Kidney (tissue), 14 donors: ENCODE data around the gene HOXB3. TPM values are rescaled to one million over a fixed set of nuclear protein-coding genes. Genes with fewer than 3 reads are reported as not detected.

ENCODE experiments used
- DNase-seq, 5 donors: peaks; one replicate each; pipeline ENCODE4 v3.0.0-alpha.2; 2013 to 2020
- FAIRE-seq: peaks from 2 replicates; lab custom pipeline; 2012; peaks lifted over from hg19 to GRCh38; lab: Jason Lieb, UNC
- H3K27ac ChIP-seq, 2 donors: one replicate each; pipeline ENCODE4 v1.7.0; 2013; ENCODE audit warnings: low read depth in 2 of 2, low read length in 2 of 2, inconsistent platforms in 1 of 2
- H3K27me3 ChIP-seq: one replicate; pipeline ENCODE4 v1.7.1; 2013; ENCODE audit warnings: low read length, inconsistent platforms; ENCODE audit not compliant: control insufficient read depth, insufficient read depth
- H3K36me3 ChIP-seq, 3 donors: one replicate each; pipeline versions ENCODE4 v1.7.0 to v1.7.1; 2013; ENCODE audit warnings: low read length in 3 of 3, control low read depth in 1 of 3, inconsistent platforms in 1 of 3; ENCODE audit not compliant: insufficient read depth in 3 of 3, control insufficient read depth in 2 of 3
- H3K4me1 ChIP-seq, 3 donors: one replicate each; pipeline versions ENCODE4 v1.7.0 to v1.7.1; 2013; ENCODE audit warnings: low read length in 3 of 3, inconsistent platforms in 1 of 3, low read depth in 1 of 3; ENCODE audit not compliant: control insufficient read depth in 2 of 3, insufficient read depth in 2 of 3
- H3K4me3 ChIP-seq, 3 donors: one replicate each; pipeline versions ENCODE4 v1.7.0 to v1.8.1; 2013; ENCODE audit warnings: low read length in 3 of 3, control low read depth in 1 of 3, inconsistent platforms in 1 of 3
- H3K9ac ChIP-seq, 3 donors: one replicate each; pipeline versions ENCODE4 v1.7.0 to v1.7.1; 2013; ENCODE audit warnings: low read length in 3 of 3, control low read depth in 1 of 3, inconsistent platforms in 1 of 3
- H3K9me3 ChIP-seq, 3 donors: one replicate each; pipeline versions ENCODE4 v1.7.0 to v1.7.1; 2013; ENCODE audit warnings: low read length in 3 of 3, control low read depth in 1 of 3, inconsistent platforms in 1 of 3; ENCODE audit not compliant: control insufficient read depth in 2 of 3, insufficient read depth in 1 of 3
- intact Hi-C: fragments of 100-400 bp; cut with DNase I; formaldehyde crosslinking; loops from one replicate; pipeline ENCODE4 v1.11.1; 2022
- polyA plus RNA-seq: library from polyadenylated mRNA; stranded (reverse); fragments of 350-450 nt; fragmentation: Illumina TruSeq; extraction: RNeasy Lipid Tissue Mini Kit (QIAGEN cat#74804); gene quantifications from one replicate; pipeline ENCODE4 v1.2.3, GENCODE V29; 2014; ENCODE audit warnings: low read depth, low replicate concordance; ENCODE audit not compliant: insufficient read depth
- total RNA-seq: library from RNA; stranded (reverse); fragmentation: NEBNext Ultra II Directional; extraction: Animal tissue kit (Norgen Biotek cat#: 25700); gene quantifications from one replicate; pipeline ENCODE4 v1.2.1, GENCODE V29; 2021
- TF ChIP-seq, protein P1 (sequence below): IDR thresholded peaks from 3 replicates; pipeline ENCODE4 v1.5.1; 2012; ENCODE audit warnings: mild to moderate bottlenecking, moderate library complexity, borderline replicate concordance; ENCODE audit not compliant: insufficient read depth; ENCODE audit errors: extremely low read depth
- donor health status: control.
- donor health status: control.
- donor health status: control.
- donor health status: control.
- donor health status: control.
- donor health status: DM: yes; HTN: yes; CAD: no.
- donor health status: Normal renal cell carcinoma (clear cell type).

HOXB3 gene
- total and polyA plus RNA-seq, 2 donors from 2014 or later, result 12.1 to 99.0 TPM

- peak in 2 of 5 donors; percentile 58 to 82 for DNase-seq
- Histone ChIP-seq H3K4me1 (peaks cover 3 to 14% (median 9%) of the 10 kb centered on the region in 3 donors), H3K9ac (peak overlapping the region; percentile 80 to 98 (median 90)), H3K27me3 (peaks cover 7% of the 10 kb centered on the region), H3K36me3 (no peaks in the 10 kb centered on the region), H3K4me3 (peak overlapping the region; percentile 82 to 91 (median 85)), H3K9me3 (peaks cover 0 to 3% (median 0%) of the 10 kb centered on the region in 3 donors), H3K27ac (peak overlapping the region; percentile 97)
- TF ChIP-seq, protein P1, sequence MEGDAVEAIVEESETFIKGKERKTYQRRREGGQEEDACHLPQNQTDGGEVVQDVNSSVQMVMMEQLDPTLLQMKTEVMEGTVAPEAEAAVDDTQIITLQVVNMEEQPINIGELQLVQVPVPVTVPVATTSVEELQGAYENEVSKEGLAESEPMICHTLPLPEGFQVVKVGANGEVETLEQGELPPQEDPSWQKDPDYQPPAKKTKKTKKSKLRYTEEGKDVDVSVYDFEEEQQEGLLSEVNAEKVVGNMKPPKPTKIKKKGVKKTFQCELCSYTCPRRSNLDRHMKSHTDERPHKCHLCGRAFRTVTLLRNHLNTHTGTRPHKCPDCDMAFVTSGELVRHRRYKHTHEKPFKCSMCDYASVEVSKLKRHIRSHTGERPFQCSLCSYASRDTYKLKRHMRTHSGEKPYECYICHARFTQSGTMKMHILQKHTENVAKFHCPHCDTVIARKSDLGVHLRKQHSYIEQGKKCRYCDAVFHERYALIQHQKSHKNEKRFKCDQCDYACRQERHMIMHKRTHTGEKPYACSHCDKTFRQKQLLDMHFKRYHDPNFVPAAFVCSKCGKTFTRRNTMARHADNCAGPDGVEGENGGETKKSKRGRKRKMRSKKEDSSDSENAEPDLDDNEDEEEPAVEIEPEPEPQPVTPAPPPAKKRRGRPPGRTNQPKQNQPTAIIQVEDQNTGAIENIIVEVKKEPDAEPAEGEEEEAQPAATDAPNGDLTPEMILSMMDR, result no peak
- FAIRE-seq, result no peak
- intact Hi-C loops, result no loop called here
Measured at GRCh38 chr17:48611213-48611612, 21.2 kb upstream of the HOXB3 start.

- peaks cover 0 to 3% (median 0%) of the 10 kb centered on the region in 3 donors for H3K9me3 ChIP-seq
- peaks cover 3 to 12% (median 9%) of the 10 kb centered on the region in 3 donors for H3K4me1 ChIP-seq
- TF ChIP-seq, protein P1, result no peak
- peaks cover 4% of the 10 kb centered on the region for H3K27me3 ChIP-seq
- DNase-seq (peak; percentile 87 to 94 (median 92)), FAIRE-seq (no peak)
- intact Hi-C loops, result no loop called here
- peak within 1 kb of the TSS; percentile 83 to 98 (median 90) for H3K9ac ChIP-seq
- no peaks in the 10 kb centered on the region for H3K36me3 ChIP-seq
- peak within 1 kb of the TSS; percentile 82 to 91 (median 85) for H3K4me3 ChIP-seq
- H3K27ac ChIP-seq, result peak within 1 kb of the TSS; percentile 97
Measured at GRCh38 chr17:48610282-48611211, 20.5 kb upstream of the HOXB3 start, which contains the start of gene HOXB7. Gene HOXB7, minus strand, starts transcription at chr17:48611017. Its CDS starts 99 bp downstream, at chr17:48610918.

DNA sequence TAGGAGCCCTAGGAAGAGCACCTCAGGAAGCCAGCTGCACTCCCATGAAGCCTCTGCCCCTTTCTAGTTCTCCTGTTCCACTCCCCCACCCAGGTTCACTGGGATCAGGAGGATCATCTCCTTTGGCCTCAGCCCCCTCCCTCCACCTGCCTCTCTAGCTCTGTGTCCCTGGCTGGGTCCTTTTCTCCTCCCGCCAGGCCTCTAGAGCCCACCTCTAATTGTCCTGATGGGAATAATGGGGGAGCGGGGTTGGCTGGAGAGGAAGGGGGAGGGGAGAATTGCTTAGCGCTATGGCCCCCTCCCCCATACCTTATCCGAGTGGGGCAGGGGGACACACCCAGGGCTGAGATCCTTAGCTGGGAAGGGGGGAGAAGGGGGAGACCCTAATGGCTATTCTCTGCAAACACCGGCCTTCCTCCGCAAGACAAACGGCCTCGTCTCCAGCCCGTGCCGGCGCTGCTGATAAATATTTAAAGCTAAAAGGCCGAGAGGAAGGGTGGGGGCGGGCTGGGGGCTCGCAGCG, 19.8 kb upstream of the HOXB3 start:
- H3K27me3 ChIP-seq, result no peaks in the 10 kb centered on the region
- peak overlapping the region; percentile 97 for H3K27ac ChIP-seq
- H3K9me3 ChIP-seq, result peaks cover 0 to 3% (median 0%) of the 10 kb centered on the region in 3 donors
- peaks cover 3 to 12% (median 12%) of the 10 kb centered on the region in 3 donors for H3K4me1 ChIP-seq
- DNase-seq, result peak in 4 of 5 donors; percentile 80 to 86 (median 86)
- H3K9ac ChIP-seq, result peak overlapping the region; percentile 38 to 98 (median 90)
- TF ChIP-seq, protein P1, result no peak
- H3K4me3 ChIP-seq, result peak overlapping the region; percentile 52 to 85 (median 82)
- intact Hi-C loops, result no loop called here
- H3K36me3 ChIP-seq, result no peaks in the 10 kb centered on the region
- no peak for FAIRE-seq
